ENCODE measurements around the gene GABRP.

The GABRP gene

GRCh38 chr5:170781946-170782345, 1.6 kb upstream of the GABRP start:
- H3K27me3 ChIP-seq (ENCODE audit: insufficient read depth, poor library complexity, severe bottlenecking) = no peaks in the 10 kb centered on the region
- H3K9me3 ChIP-seq (ENCODE audit: severe bottlenecking) = no peaks in the 10 kb centered on the region
- no peak overlapping the region for H3K27ac ChIP-seq (ENCODE audit: poor library complexity, severe bottlenecking)
- ATAC-seq (ENCODE audit: low read depth) = no peak
- no peak for TF ChIP-seq CTCF (IDR thresholded peaks at IDR 0.05; ENCODE audit: poor library complexity, severe bottlenecking)
- H3K4me1 ChIP-seq (ENCODE audit: insufficient read depth, poor library complexity, severe bottlenecking) = no peaks in the 10 kb centered on the region
- no peaks in the 10 kb centered on the region for H3K36me3 ChIP-seq (ENCODE audit: low read depth)
- H3K4me3 ChIP-seq (ENCODE audit: severe bottlenecking) = no peak overlapping the region
- DNase-seq (ENCODE audit: low spot score) = no peak

GRCh38 chr5:170782438-170782837, 1.1 kb upstream of the GABRP start:
- no peaks in the 10 kb centered on the region for H3K4me1 ChIP-seq (ENCODE audit: insufficient read depth, poor library complexity, severe bottlenecking)
- ATAC-seq (ENCODE audit: low read depth) (no peak), DNase-seq (ENCODE audit: low spot score) (no peak)
- H3K27me3 ChIP-seq (ENCODE audit: insufficient read depth, poor library complexity, severe bottlenecking) = no peaks in the 10 kb centered on the region
- H3K27ac ChIP-seq (ENCODE audit: poor library complexity, severe bottlenecking) = no peak overlapping the region
- H3K9me3 ChIP-seq (ENCODE audit: severe bottlenecking) = no peaks in the 10 kb centered on the region
- H3K36me3 ChIP-seq (ENCODE audit: low read depth) = no peaks in the 10 kb centered on the region
- TF ChIP-seq CTCF (IDR thresholded peaks at IDR 0.05; ENCODE audit: poor library complexity, severe bottlenecking) = no peak
- no peak overlapping the region for H3K4me3 ChIP-seq (ENCODE audit: severe bottlenecking)

GRCh38 chr5:170785416-170785815, 1.9 kb downstream of the GABRP start:
- no peak for TF ChIP-seq CTCF (IDR thresholded peaks at IDR 0.05; ENCODE audit: poor library complexity, severe bottlenecking)
- ATAC-seq (ENCODE audit: low read depth) = no peak
- Histone ChIP-seq H3K9me3 (ENCODE audit: severe bottlenecking) (no peaks in the 10 kb centered on the region), H3K36me3 (ENCODE audit: low read depth) (no peaks in the 10 kb centered on the region), H3K4me3 (ENCODE audit: severe bottlenecking) (no peak overlapping the region), H3K4me1 (ENCODE audit: insufficient read depth, poor library complexity, severe bottlenecking) (no peaks in the 10 kb centered on the region), H3K27me3 (ENCODE audit: insufficient read depth, poor library complexity, severe bottlenecking) (no peaks in the 10 kb centered on the region), H3K27ac (ENCODE audit: poor library complexity, severe bottlenecking) (no peak overlapping the region)
- no peak for DNase-seq (ENCODE audit: low spot score)

GRCh38 chr5:170787216-170787615, 3.7 kb downstream of the GABRP start:
- Histone ChIP-seq H3K4me3 (ENCODE audit: severe bottlenecking) (no peak overlapping the region), H3K4me1 (ENCODE audit: insufficient read depth, poor library complexity, severe bottlenecking) (no peaks in the 10 kb centered on the region), H3K36me3 (ENCODE audit: low read depth) (no peaks in the 10 kb centered on the region), H3K27me3 (ENCODE audit: insufficient read depth, poor library complexity, severe bottlenecking) (no peaks in the 10 kb centered on the region), H3K9me3 (ENCODE audit: severe bottlenecking) (no peaks in the 10 kb centered on the region), H3K27ac (ENCODE audit: poor library complexity, severe bottlenecking) (no peak overlapping the region)
- ATAC-seq (ENCODE audit: low read depth) (no peak), DNase-seq (ENCODE audit: low spot score) (no peak)
- no peak for TF ChIP-seq CTCF (IDR thresholded peaks at IDR 0.05; ENCODE audit: poor library complexity, severe bottlenecking)

- H3K9me3 ChIP-seq (ENCODE audit: severe bottlenecking) = no peaks in the 10 kb centered on the region
- ATAC-seq (ENCODE audit: low read depth) (no peak), DNase-seq (ENCODE audit: low spot score) (no peak)
- no peak overlapping the region for H3K4me3 ChIP-seq (ENCODE audit: severe bottlenecking)
- no peaks in the 10 kb centered on the region for H3K36me3 ChIP-seq (ENCODE audit: low read depth)
- no peak overlapping the region for H3K27ac ChIP-seq (ENCODE audit: poor library complexity, severe bottlenecking)
- H3K27me3 ChIP-seq (ENCODE audit: insufficient read depth, poor library complexity, severe bottlenecking) = no peaks in the 10 kb centered on the region
- no peak for TF ChIP-seq CTCF (IDR thresholded peaks at IDR 0.05; ENCODE audit: poor library complexity, severe bottlenecking)
- H3K4me1 ChIP-seq (ENCODE audit: insufficient read depth, poor library complexity, severe bottlenecking) = no peaks in the 10 kb centered on the region
Observed at GRCh38 chr5:170788626-170789304, 5.2 kb downstream of the GABRP start.

All from RWPE2 (cell line).